ENCODE data around the gene C1GALT1.
"Not testable (repeated sequence)": the region's sequence is repeated elsewhere in the genome, so short reads cannot be mapped to it uniquely, and the experiment has no call there.

Gene C1GALT1

GRCh38 chr7:7231865-7232264 is 49.5 kb downstream of the C1GALT1 start:
- in situ Hi-C loops (cut with MboI; ENCODE audit: low sequenced_read_pairs), result no loop called here

GRCh38 chr7:7235347-7235746 is 53.0 kb downstream of the C1GALT1 start:
- in situ Hi-C loops (cut with MboI; ENCODE audit: low sequenced_read_pairs), result no loop called here

- in situ Hi-C loops (cut with MboI; ENCODE audit: low sequenced_read_pairs), result no loop called here
These were observed 53.7 kb downstream of the C1GALT1 start for GRCh38 chr7:7236041-7236440.

GRCh38 chr7:7237201-7237977 is 55.0 kb downstream of the C1GALT1 start:
- in situ Hi-C loops (cut with MboI; ENCODE audit: low sequenced_read_pairs), result no loop called here

- in situ Hi-C loops (cut with MboI; ENCODE audit: low sequenced_read_pairs), result no loop called here
These were observed 55.6 kb downstream of the C1GALT1 start for GRCh38 chr7:7237978-7238267.

GRCh38 chr7:7239346-7239745 is 57.0 kb downstream of the C1GALT1 start:
- in situ Hi-C loops (cut with MboI; ENCODE audit: low sequenced_read_pairs), result no loop called here

- in situ Hi-C loops (cut with MboI; ENCODE audit: low sequenced_read_pairs), result no loop called here
These were observed 60.6 kb downstream of the C1GALT1 start for GRCh38 chr7:7242899-7243298.

- in situ Hi-C loops (cut with MboI; ENCODE audit: low sequenced_read_pairs), result not testable (repeated sequence)
These were observed 62.9 kb downstream of the C1GALT1 start for GRCh38 chr7:7245233-7245632.

- in situ Hi-C loops (cut with MboI; ENCODE audit: low sequenced_read_pairs), result no loop called here
These were observed 63.9 kb downstream of the C1GALT1 start for GRCh38 chr7:7246223-7246622.

GRCh38 chr7:7247658-7248057 is 65.3 kb downstream of the C1GALT1 start:
- in situ Hi-C loops (cut with MboI; ENCODE audit: low sequenced_read_pairs), result no loop called here

GRCh38 chr7:7249814-7250213 is 67.5 kb downstream of the C1GALT1 start:
- in situ Hi-C loops (cut with MboI; ENCODE audit: low sequenced_read_pairs), result no loop called here

- in situ Hi-C loops (cut with MboI; ENCODE audit: low sequenced_read_pairs), result no loop called here
These were observed 69.4 kb downstream of the C1GALT1 start for GRCh38 chr7:7251742-7252141.

GRCh38 chr7:7254319-7254718 is 72.0 kb downstream of the C1GALT1 start:
- in situ Hi-C loops (cut with MboI; ENCODE audit: low sequenced_read_pairs), result no loop called here

- in situ Hi-C loops (cut with MboI; ENCODE audit: low sequenced_read_pairs), result no loop called here
These were observed 72.6 kb downstream of the C1GALT1 start for GRCh38 chr7:7254908-7255307.

- in situ Hi-C loops (cut with MboI; ENCODE audit: low sequenced_read_pairs), result no loop called here
These were observed 74.5 kb downstream of the C1GALT1 start for GRCh38 chr7:7256731-7257274.

- in situ Hi-C loops (cut with MboI; ENCODE audit: low sequenced_read_pairs), result no loop called here
These were observed 75.8 kb downstream of the C1GALT1 start for GRCh38 chr7:7257899-7258692.

GRCh38 chr7:7261863-7262262 is 79.5 kb downstream of the C1GALT1 start:
- in situ Hi-C loops (cut with MboI; ENCODE audit: low sequenced_read_pairs), result no loop called here

- in situ Hi-C loops (cut with MboI; ENCODE audit: low sequenced_read_pairs), result no loop called here
These were observed 81.2 kb downstream of the C1GALT1 start for GRCh38 chr7:7263297-7264230.

GRCh38 chr7:7264306-7265040 is 82.1 kb downstream of the C1GALT1 start:
- in situ Hi-C loops (cut with MboI; ENCODE audit: low sequenced_read_pairs), result no loop called here
